Measurements from ENCODE around the gene ATXN7. TPM values are rescaled to one million over a fixed set of nuclear protein-coding genes. Genes with fewer than 3 reads are reported as not detected.

Gene ATXN7
- total and polyA plus RNA-seq, 2 of the 13 experiments (the other 11 are each of a cell fraction or from before 2014, with no cell fraction given) = 13.8 to 20.0 TPM

DNA sequence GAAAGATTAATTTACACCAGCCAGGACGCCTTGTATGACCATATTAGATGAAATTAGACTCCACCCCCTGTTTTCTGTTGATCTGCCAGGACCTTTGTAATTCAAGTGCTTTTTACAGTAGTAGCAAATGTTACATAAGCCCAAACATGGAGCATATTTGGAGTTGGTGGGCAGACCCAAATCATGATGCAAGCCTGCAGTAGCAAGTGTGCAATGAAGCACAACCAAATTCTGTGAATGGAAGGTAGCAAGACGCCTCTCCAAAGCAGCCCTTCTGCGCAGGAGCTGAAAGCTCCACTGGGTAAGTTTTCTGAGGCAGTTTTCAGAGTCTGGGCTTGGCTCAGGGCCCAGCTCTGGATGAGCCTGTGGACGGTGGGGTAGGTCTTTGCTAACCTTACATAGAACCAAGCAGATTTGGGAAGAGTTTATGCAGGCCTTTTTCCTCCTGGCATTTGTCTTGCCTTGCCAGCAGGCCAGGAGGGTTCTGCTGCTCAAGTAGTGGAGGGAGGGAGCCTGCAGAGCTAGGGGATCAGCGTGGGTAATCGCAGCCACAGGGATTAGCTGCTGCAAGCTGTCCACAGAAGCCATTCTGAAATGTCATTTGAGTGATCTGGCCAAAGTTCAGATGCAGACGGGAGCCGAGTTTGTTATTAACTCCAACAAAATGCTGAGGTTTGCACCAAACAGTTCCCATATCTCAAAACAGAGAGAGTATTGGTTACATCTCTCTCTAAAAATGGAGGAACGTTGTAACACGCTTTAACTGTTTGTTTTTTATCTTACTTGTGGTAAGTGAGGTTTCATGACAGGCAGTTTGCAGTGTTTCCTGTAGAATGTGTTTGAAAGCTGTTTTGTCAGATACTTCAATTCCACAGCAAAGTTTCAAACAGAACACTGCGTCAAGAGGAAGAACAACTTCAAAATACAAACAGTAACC, 104.3 kb downstream of the ATXN7 start (continued):
- no peak for TF ChIP-seq ZNF138 (CRISPR knock-in tag; IDR thresholded peaks at IDR 0.05; ENCODE audit: low read depth)
- no peak; the same call in 1 of the 2 replicates for TF ChIP-seq IRF2 (CRISPR knock-in tag; IDR thresholded peaks at IDR 0.05)
- no peak for TF ChIP-seq PRPF4 (IDR thresholded peaks at IDR 0.05; ENCODE audit: low read depth, low read length, poor library complexity, severe bottlenecking)
- TF ChIP-seq ZNF615 (CRISPR knock-in tag; IDR thresholded peaks at IDR 0.05; ENCODE audit: borderline replicate concordance) = no peak
- TF ChIP-seq NFIB (CRISPR knock-in tag; IDR thresholded peaks at IDR 0.05; ENCODE audit: borderline replicate concordance) = no peak
- TF ChIP-seq TMF1 (CRISPR knock-in tag; IDR thresholded peaks at IDR 0.05; ENCODE audit: low read depth) = no peak
- TF ChIP-seq RNF2 (conservative IDR thresholded peaks at IDR 0.05; ENCODE audit: low read depth) = no peak
- no peak; the same call in 1 of the 2 replicates for TF ChIP-seq NFKBIZ (CRISPR knock-in tag; IDR thresholded peaks at IDR 0.05)
- TF ChIP-seq, protein P1, sequence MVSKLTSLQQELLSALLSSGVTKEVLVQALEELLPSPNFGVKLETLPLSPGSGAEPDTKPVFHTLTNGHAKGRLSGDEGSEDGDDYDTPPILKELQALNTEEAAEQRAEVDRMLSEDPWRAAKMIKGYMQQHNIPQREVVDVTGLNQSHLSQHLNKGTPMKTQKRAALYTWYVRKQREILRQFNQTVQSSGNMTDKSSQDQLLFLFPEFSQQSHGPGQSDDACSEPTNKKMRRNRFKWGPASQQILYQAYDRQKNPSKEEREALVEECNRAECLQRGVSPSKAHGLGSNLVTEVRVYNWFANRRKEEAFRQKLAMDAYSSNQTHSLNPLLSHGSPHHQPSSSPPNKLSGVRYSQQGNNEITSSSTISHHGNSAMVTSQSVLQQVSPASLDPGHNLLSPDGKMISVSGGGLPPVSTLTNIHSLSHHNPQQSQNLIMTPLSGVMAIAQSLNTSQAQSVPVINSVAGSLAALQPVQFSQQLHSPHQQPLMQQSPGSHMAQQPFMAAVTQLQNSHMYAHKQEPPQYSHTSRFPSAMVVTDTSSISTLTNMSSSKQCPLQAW (CRISPR knock-in tag; IDR thresholded peaks at IDR 0.05) = peak; percentile 81; the same call in 1 of the 2 replicates
- TF ChIP-seq ZNF205 (CRISPR knock-in tag; IDR thresholded peaks at IDR 0.05) = 0 out of 2 replicates have a peak, but pooled peaks have one; percentile 38
- TF ChIP-seq, protein P2, sequence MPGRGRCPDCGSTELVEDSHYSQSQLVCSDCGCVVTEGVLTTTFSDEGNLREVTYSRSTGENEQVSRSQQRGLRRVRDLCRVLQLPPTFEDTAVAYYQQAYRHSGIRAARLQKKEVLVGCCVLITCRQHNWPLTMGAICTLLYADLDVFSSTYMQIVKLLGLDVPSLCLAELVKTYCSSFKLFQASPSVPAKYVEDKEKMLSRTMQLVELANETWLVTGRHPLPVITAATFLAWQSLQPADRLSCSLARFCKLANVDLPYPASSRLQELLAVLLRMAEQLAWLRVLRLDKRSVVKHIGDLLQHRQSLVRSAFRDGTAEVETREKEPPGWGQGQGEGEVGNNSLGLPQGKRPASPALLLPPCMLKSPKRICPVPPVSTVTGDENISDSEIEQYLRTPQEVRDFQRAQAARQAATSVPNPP (CRISPR knock-in tag; IDR thresholded peaks at IDR 0.05) = no peak
- TF ChIP-seq, protein P3, sequence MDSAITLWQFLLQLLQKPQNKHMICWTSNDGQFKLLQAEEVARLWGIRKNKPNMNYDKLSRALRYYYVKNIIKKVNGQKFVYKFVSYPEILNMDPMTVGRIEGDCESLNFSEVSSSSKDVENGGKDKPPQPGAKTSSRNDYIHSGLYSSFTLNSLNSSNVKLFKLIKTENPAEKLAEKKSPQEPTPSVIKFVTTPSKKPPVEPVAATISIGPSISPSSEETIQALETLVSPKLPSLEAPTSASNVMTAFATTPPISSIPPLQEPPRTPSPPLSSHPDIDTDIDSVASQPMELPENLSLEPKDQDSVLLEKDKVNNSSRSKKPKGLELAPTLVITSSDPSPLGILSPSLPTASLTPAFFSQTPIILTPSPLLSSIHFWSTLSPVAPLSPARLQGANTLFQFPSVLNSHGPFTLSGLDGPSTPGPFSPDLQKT (CRISPR knock-in tag; IDR thresholded peaks at IDR 0.05; ENCODE audit: borderline replicate concordance) = no peak
- TF ChIP-seq ZNF773 (CRISPR knock-in tag; IDR thresholded peaks at IDR 0.05; ENCODE audit: borderline replicate concordance) = no peak
- TF ChIP-seq, protein P4, sequence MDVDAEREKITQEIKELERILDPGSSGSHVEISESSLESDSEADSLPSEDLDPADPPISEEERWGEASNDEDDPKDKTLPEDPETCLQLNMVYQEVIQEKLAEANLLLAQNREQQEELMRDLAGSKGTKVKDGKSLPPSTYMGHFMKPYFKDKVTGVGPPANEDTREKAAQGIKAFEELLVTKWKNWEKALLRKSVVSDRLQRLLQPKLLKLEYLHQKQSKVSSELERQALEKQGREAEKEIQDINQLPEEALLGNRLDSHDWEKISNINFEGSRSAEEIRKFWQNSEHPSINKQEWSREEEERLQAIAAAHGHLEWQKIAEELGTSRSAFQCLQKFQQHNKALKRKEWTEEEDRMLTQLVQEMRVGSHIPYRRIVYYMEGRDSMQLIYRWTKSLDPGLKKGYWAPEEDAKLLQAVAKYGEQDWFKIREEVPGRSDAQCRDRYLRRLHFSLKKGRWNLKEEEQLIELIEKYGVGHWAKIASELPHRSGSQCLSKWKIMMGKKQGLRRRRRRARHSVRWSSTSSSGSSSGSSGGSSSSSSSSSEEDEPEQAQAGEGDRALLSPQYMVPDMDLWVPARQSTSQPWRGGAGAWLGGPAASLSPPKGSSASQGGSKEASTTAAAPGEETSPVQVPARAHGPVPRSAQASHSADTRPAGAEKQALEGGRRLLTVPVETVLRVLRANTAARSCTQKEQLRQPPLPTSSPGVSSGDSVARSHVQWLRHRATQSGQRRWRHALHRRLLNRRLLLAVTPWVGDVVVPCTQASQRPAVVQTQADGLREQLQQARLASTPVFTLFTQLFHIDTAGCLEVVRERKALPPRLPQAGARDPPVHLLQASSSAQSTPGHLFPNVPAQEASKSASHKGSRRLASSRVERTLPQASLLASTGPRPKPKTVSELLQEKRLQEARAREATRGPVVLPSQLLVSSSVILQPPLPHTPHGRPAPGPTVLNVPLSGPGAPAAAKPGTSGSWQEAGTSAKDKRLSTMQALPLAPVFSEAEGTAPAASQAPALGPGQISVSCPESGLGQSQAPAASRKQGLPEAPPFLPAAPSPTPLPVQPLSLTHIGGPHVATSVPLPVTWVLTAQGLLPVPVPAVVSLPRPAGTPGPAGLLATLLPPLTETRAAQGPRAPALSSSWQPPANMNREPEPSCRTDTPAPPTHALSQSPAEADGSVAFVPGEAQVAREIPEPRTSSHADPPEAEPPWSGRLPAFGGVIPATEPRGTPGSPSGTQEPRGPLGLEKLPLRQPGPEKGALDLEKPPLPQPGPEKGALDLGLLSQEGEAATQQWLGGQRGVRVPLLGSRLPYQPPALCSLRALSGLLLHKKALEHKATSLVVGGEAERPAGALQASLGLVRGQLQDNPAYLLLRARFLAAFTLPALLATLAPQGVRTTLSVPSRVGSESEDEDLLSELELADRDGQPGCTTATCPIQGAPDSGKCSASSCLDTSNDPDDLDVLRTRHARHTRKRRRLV (CRISPR knock-in tag; IDR thresholded peaks at IDR 0.05) = no peak
- no peak for TF ChIP-seq ZNF557 (CRISPR knock-in tag; IDR thresholded peaks at IDR 0.05)
- TF ChIP-seq SOX6 (IDR thresholded peaks at IDR 0.05) = no peak
- peak; percentile 75 for TF ChIP-seq SOX6 (CRISPR knock-in tag; IDR thresholded peaks at IDR 0.05)
- no peak for TF ChIP-seq ARNT (IDR thresholded peaks at IDR 0.05)
- TF ChIP-seq MAZ (IDR thresholded peaks at IDR 0.05; ENCODE audit: borderline replicate concordance, low read depth, low read length) = no peak
- 0 out of 2 replicates have a peak, but pooled peaks have one; percentile 12 for TF ChIP-seq MAZ (CRISPR knock-in tag; IDR thresholded peaks at IDR 0.05; ENCODE audit: low read depth)
- TF ChIP-seq ELF4 (CRISPR knock-in tag; IDR thresholded peaks at IDR 0.05; ENCODE audit: borderline replicate concordance) = no peak

All from HepG2 (cell line).